ENCODE results near the gene ZNF219. TPM values are rescaled to one million over a fixed set of nuclear protein-coding genes. Genes with fewer than 3 reads are reported as not detected.

The ZNF219 gene
- total and polyA plus RNA-seq, 10 of the 15 experiments (the other 5 are each of a cell fraction or from before 2014, with no cell fraction given), result 0.16 to 6.4 (median 1.9) TPM

DNA sequence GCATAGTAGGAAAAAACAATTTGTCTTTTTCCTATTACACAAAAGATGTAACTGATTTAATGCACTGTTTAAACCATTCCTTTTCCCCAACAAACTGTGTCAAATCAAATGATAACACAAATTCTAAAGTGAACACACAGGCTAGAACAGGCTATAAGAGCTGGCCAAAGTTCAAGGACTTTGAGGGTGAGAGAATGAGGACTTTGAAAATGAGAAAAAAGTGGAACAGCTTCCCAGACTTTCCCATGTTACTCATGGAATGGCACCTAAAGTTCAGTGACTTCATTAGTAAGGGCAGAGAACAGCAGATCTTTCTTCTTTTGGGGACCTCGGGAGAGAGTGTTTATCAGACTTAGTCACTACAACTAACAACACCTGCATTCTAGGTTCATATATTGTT, 25.0 kb upstream of the ZNF219 start:
- no peak for FAIRE-seq

DNA sequence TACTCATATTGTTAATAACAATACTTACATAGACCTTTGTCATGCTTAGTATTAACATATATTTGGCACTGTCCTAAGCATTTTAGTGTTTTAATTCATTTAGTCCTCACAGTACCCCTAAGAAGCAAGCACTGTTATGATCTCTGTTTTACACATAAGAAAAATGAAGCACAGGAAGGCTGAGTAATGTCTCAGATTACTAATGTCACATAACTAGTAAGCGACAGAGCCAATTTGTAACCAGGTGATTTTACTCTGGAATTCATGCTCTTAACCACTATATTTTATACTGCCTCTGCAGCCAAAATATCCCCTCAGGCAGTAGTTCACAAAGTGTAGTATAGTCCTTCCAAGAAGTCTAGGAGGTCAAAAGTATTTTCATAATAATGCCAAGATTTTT, 22.7 kb upstream of the ZNF219 start:
- no peaks in the 10 kb centered on the region for H3K4me1 ChIP-seq (ENCODE audit: control insufficient read depth, insufficient read depth, low read length)
- no peak for TF ChIP-seq DPF2 (IDR thresholded peaks at IDR 0.05)
- no peak for TF ChIP-seq POU2F2 (IDR thresholded peaks at IDR 0.05; ENCODE audit: borderline replicate concordance, low read depth, low read length)
- no peak for TF ChIP-seq RAD51 (IDR thresholded peaks at IDR 0.05)
- no peak for TF ChIP-seq MLLT1 (IDR thresholded peaks at IDR 0.05)
- TF ChIP-seq SREBF1 (IDR thresholded peaks at IDR 0.05; ENCODE audit: low read length), result no peak
- TF ChIP-seq HCFC1 (IDR thresholded peaks at IDR 0.05; ENCODE audit: low read length), result no peak
- TF ChIP-seq HDAC6 (IDR thresholded peaks at IDR 0.05; ENCODE audit: unreplicated experiment), result no peak
- no peak for TF ChIP-seq CEBPB (IDR thresholded peaks at IDR 0.05; ENCODE audit: borderline replicate concordance in 1 of 2, low read depth in 2 of 2, low read length in 2 of 2)
- no peak for TF ChIP-seq NR2F1 (conservative IDR thresholded peaks at IDR 0.05)
- no peak for TF ChIP-seq NR2C2 (IDR thresholded peaks at IDR 0.05; ENCODE audit: borderline replicate concordance, control insufficient read depth, insufficient read length, low read depth)
- TF ChIP-seq BCL11A (IDR thresholded peaks at IDR 0.05; ENCODE audit: low read depth, low read length), result no peak
- no peak for TF ChIP-seq MXI1 (IDR thresholded peaks at IDR 0.05; ENCODE audit: low read depth, low read length)
- no peak for TF ChIP-seq HDGF (IDR thresholded peaks at IDR 0.05)
- no peak for TF ChIP-seq ZNF207 (IDR thresholded peaks at IDR 0.05; ENCODE audit: borderline replicate concordance)
- no peak for TF ChIP-seq SMAD5 (IDR thresholded peaks at IDR 0.05; ENCODE audit: low read depth)
- no peak overlapping the region for H3K4me2 ChIP-seq (ENCODE audit: control insufficient read depth, insufficient read depth)
- ATAC-seq, result no peak
- H4K20me1 ChIP-seq (ENCODE audit: control insufficient read depth, insufficient read depth), result no peaks in the 10 kb centered on the region
- CTCF ChIA-PET, result no interaction called here
- no peak for DNase-seq (ENCODE audit: low read depth, low spot score)
- POLR2A ChIA-PET, result interaction anchor here (0.7 kb wide), 1 partner anchor 21 kb away, joined by 5 read pairs; no protein-coding TSS in a partner anchor
- no peak overlapping the region for H3K9ac ChIP-seq (ENCODE audit: control insufficient read depth, insufficient read depth, low read length)
- no peak overlapping the region for H3K4me3 ChIP-seq
- no peaks in the 10 kb centered on the region for H3K36me3 ChIP-seq (ENCODE audit: control insufficient read depth in 2 of 2, insufficient read depth in 2 of 2, low read length in 1 of 2)
- H3K27ac ChIP-seq (ENCODE audit: control insufficient read depth, insufficient read depth), result no peak overlapping the region
- H3K27me3 ChIP-seq (replicated peaks in 1 of 2; ENCODE audit: control insufficient read depth in 2 of 2, insufficient read depth in 2 of 2, low read length in 1 of 2), result no peaks in the 10 kb centered on the region; a peak in 2 of 4 replicates
- 44% methylated on average over 1 of the region's 1 CpG for WGBS (ENCODE audit: insufficient coverage, insufficient replicate concordance, low lambda C conversion rate, missing lambda C conversion rate)
- H3K9me3 ChIP-seq (replicated peaks; ENCODE audit: control insufficient read depth, insufficient read depth, low read length), result no peaks in the 10 kb centered on the region
- intact Hi-C loops (cut with micrococcal nuclease; ENCODE audit: unreplicated experiment) (no loop called here), in situ Hi-C loops (cut with MboI) (no loop called here)
- no TSS peak for BruUV-seq (replicated peaks)
- H3K79me2 ChIP-seq (ENCODE audit: control insufficient read depth, insufficient read depth, low read length), result no peaks in the 10 kb centered on the region
- RAD21 ChIA-PET (ENCODE audit: unreplicated experiment), result no interaction called here
- SMC1A ChIA-PET (ENCODE audit: uncharacterized antibody, unreplicated experiment), result no interaction called here
- H2AFZ ChIP-seq (ENCODE audit: control insufficient read depth, low read depth, low read length), result no peak overlapping the region
- no peak for FAIRE-seq

More for the DNA sequence above, 25.0 kb upstream of the ZNF219 start:
- Histone ChIP-seq H3K9ac (ENCODE audit: control insufficient read depth, insufficient read depth, low read length) (no peak overlapping the region), H3K79me2 (ENCODE audit: control insufficient read depth, insufficient read depth, low read length) (no peaks in the 10 kb centered on the region), H3K4me3 (no peak overlapping the region), H3K4me1 (ENCODE audit: control insufficient read depth, insufficient read depth, low read length) (no peaks in the 10 kb centered on the region), H3K27ac (ENCODE audit: control insufficient read depth, insufficient read depth) (no peak overlapping the region), H3K36me3 (ENCODE audit: control insufficient read depth in 2 of 2, insufficient read depth in 2 of 2, low read length in 1 of 2) (no peaks in the 10 kb centered on the region), H3K27me3 (replicated peaks in 1 of 2; ENCODE audit: control insufficient read depth in 2 of 2, insufficient read depth in 2 of 2, low read length in 1 of 2) (no peaks in the 10 kb centered on the region; a peak in 2 of 4 replicates), H4K20me1 (ENCODE audit: control insufficient read depth, insufficient read depth) (no peaks in the 10 kb centered on the region; the same call in 1 of the 2 replicates), H2AFZ (ENCODE audit: control insufficient read depth, low read depth, low read length) (no peak overlapping the region), H3K4me2 (ENCODE audit: control insufficient read depth, insufficient read depth) (no peak overlapping the region), H3K9me3 (replicated peaks; ENCODE audit: control insufficient read depth, insufficient read depth, low read length) (no peaks in the 10 kb centered on the region)
- SMC1A ChIA-PET (ENCODE audit: uncharacterized antibody, unreplicated experiment), result interaction anchor here (0.7 to 1.2 kb wide), 2 partner anchors 10 to 13 kb away, joined by 3 read pairs; no protein-coding TSS in a partner anchor
- 64% methylated on average over 1 of the region's 1 CpG for WGBS (ENCODE audit: insufficient coverage, insufficient replicate concordance, low lambda C conversion rate, missing lambda C conversion rate)
- no TSS peak for BruUV-seq (replicated peaks)
- ATAC-seq (no peak), DNase-seq (ENCODE audit: low read depth, low spot score) (no peak)
- in situ Hi-C loops (cut with MboI), result no loop called here
- RAD21 ChIA-PET (ENCODE audit: unreplicated experiment), result interaction anchor here (0.6 kb wide), 1 partner anchor 108 kb away, joined by 3 read pairs; no protein-coding TSS in a partner anchor
- POLR2A ChIA-PET, result no interaction called here
- TF ChIP-seq NR2C1 (IDR thresholded peaks at IDR 0.05), result no peak
- CTCF ChIA-PET, result interaction anchor here (0.7 to 2.2 kb wide), 3 partner anchors 12 to 51 kb away, joined by 3 to 10 read pairs (median 7); no protein-coding TSS in a partner anchor
- intact Hi-C loops (cut with micrococcal nuclease; ENCODE audit: unreplicated experiment), result no loop called here
